Endothelial cell of umbilical vein (primary cell): Measurements from ENCODE around the gene VIT. TPM values are rescaled to one million over a fixed set of nuclear protein-coding genes. Genes with fewer than 3 reads are reported as not detected.

Source experiments
- BruUV-seq: library from RNA; stranded (reverse); fragments of 400-500 nt; replicated peaks from 2 replicates; lab custom pipeline; 2021; lab: Mats Ljungman, UMichigan
- CTCF ChIA-PET: fragments of 300-600, 350-600 bp; sonication (Branson Sonifier 250); formaldehyde crosslinking; loops from one replicate; lab custom pipeline; 2021; ENCODE audit warnings: antibody characterized with exemption, inconsistent platforms; lab: Charles Lee
- POLR2A ChIA-PET: fragments of 300-600, 350-600 bp; sonication (Branson Sonifier 250); formaldehyde crosslinking; loops from one replicate; lab custom pipeline; 2021; ENCODE audit warnings: antibody characterized with exemption, inconsistent platforms; lab: Charles Lee
- DNase-seq: peaks from one replicate; pipeline ENCODE4 v3.0.0-alpha.2; 2011; ENCODE audit warnings: low read depth, low spot score
- FAIRE-seq: peaks from 2 replicates; lab custom pipeline; 2011; peaks lifted over from hg19 to GRCh38; lab: Jason Lieb, UNC
- H2AFZ ChIP-seq: 2 replicates; pipeline ENCODE4 v1.6.0; 2012; ENCODE audit warnings: low read depth, low read length, control low read depth, inconsistent platforms
- H3K27ac ChIP-seq: 2 replicates; pipeline ENCODE4 v1.5.1; 2011; ENCODE audit warnings: low read depth, mild to moderate bottlenecking, control low read depth, low read length, moderate library complexity; ENCODE audit not compliant: insufficient read depth
- H3K27me3 ChIP-seq, 2 experiments: 2 replicates each; pipeline versions ENCODE4 v1.6.0 to v1.6.1; 2011; ENCODE audit warnings: low read length in 2 of 2, mixed read lengths in 1 of 2; ENCODE audit not compliant: control insufficient read depth in 2 of 2, insufficient read depth in 2 of 2
- H3K36me3 ChIP-seq, 2 experiments: 2 replicates in 1 of 2; 3 replicates in 1 of 2; pipeline ENCODE4 v1.5.1; 2011; ENCODE audit warnings: low read length in 2 of 2, mild to moderate bottlenecking in 1 of 2, moderate library complexity in 1 of 2; ENCODE audit not compliant: control insufficient read depth in 2 of 2, insufficient read depth in 2 of 2; ENCODE audit errors: extremely low read depth in 1 of 2
- H3K4me1 ChIP-seq: 3 replicates; pipeline ENCODE4 v1.5.1; 2011; ENCODE audit warnings: mild to moderate bottlenecking, low read length; ENCODE audit not compliant: control insufficient read depth, insufficient read depth; ENCODE audit errors: extremely low read depth
- H3K4me2 ChIP-seq: 2 replicates; pipeline ENCODE4 v1.6.1; 2011; ENCODE audit warnings: low read length, control low read depth, mixed read lengths; ENCODE audit not compliant: insufficient read depth
- H3K4me3 ChIP-seq, 3 experiments: fragments of 200-600 bp in 1 of 3; sonication (generic), shearing (Covaris generic) in 1 of 3; replicated peaks in 1 of 3; 2 replicates each; pipeline ENCODE4 v1.5.1; 2011 to 2016; ENCODE audit warnings: control low read depth in 3 of 3, low read length in 3 of 3, mild to moderate bottlenecking in 2 of 3, inconsistent platforms in 1 of 3, low read depth in 1 of 3, moderate library complexity in 1 of 3; ENCODE audit not compliant: insufficient read depth in 1 of 3
- H3K79me2 ChIP-seq: 2 replicates; pipeline ENCODE4 v1.6.0; 2012; ENCODE audit warnings: low read length, inconsistent platforms; ENCODE audit not compliant: control insufficient read depth, insufficient read depth
- H3K9ac ChIP-seq: replicated peaks from 2 replicates; pipeline ENCODE3; 2011; ENCODE audit warnings: low read length, control low read depth; ENCODE audit not compliant: insufficient read depth; ENCODE audit errors: extremely low read depth
- H3K9me1 ChIP-seq: replicated peaks from 3 replicates; pipeline ENCODE4 v1.6.0; 2011; ENCODE audit warnings: mild to moderate bottlenecking, low read length; ENCODE audit not compliant: control insufficient read depth, insufficient read depth; ENCODE audit errors: extremely low read depth
- H3K9me3 ChIP-seq: replicated peaks from 2 replicates; pipeline ENCODE4 v1.5.1; 2012; ENCODE audit warnings: low read length, inconsistent platforms; ENCODE audit not compliant: control insufficient read depth, insufficient read depth
- H4K20me1 ChIP-seq: replicated peaks from 2 replicates; pipeline ENCODE3; 2011; ENCODE audit warnings: mild to moderate bottlenecking, low read length; ENCODE audit not compliant: control insufficient read depth, insufficient read depth; ENCODE audit errors: extremely low read depth
- EZH2 ChIP-seq: IDR thresholded peaks from 2 replicates; pipeline ENCODE4 v1.6.1; 2012; ENCODE audit warnings: borderline replicate concordance, low read depth, mild to moderate bottlenecking, moderate library complexity, low read length, inconsistent platforms; ENCODE audit not compliant: severe bottlenecking
- FOS ChIP-seq: IDR thresholded peaks from 2 replicates; pipeline ENCODE4 v1.6.1; 2011; ENCODE audit warnings: mild to moderate bottlenecking, low read length, moderate library complexity, borderline replicate concordance; ENCODE audit not compliant: insufficient read depth
- GATA2 ChIP-seq: IDR thresholded peaks from 2 replicates; pipeline ENCODE4 v1.7.0; 2011; ENCODE audit warnings: low read depth, mild to moderate bottlenecking, moderate library complexity, mixed read lengths, low read length; ENCODE audit not compliant: insufficient read length, insufficient read depth
- JUN ChIP-seq: IDR thresholded peaks from 2 replicates; pipeline ENCODE4 v1.6.1; 2011; ENCODE audit warnings: borderline replicate concordance, low read depth; ENCODE audit not compliant: insufficient read length, insufficient read depth
- MYC ChIP-seq: IDR thresholded peaks from one replicate; pipeline ENCODE4 v1.6.1; 2011; ENCODE audit warnings: mild to moderate bottlenecking, low read depth, low read length
- POLR2A ChIP-seq: IDR thresholded peaks from 2 replicates; pipeline ENCODE4 v1.6.1; 2012; ENCODE audit warnings: low read depth, mild to moderate bottlenecking, control low read depth, low read length
- POLR2AphosphoS5 ChIP-seq: IDR thresholded peaks from 2 replicates; pipeline ENCODE4 v1.6.1; 2012; ENCODE audit warnings: low read depth, mild to moderate bottlenecking, control low read depth, low read length, moderate library complexity; ENCODE audit not compliant: insufficient read depth
- dilution Hi-C: fragments of 300-500 bp; cut with MboI; formaldehyde crosslinking; loops from one replicate; pipeline ENCODE4 v1.15.0; 2019; ENCODE audit warnings: low sequenced_read_pairs; ENCODE audit not compliant: extremely low pct_ligation_motif_present
- intact Hi-C: fragments of 100-400 bp; cut with micrococcal nuclease; formaldehyde crosslinking; loops from one replicate; pipeline ENCODE4 v1.10.0; 2022
- polyA plus RNA-seq, 4 experiments: library from polyadenylated mRNA; depleted of rRNA in 3 of 4; stranded (reverse) in 3 of 4; unstranded in 1 of 4; fragments of >200 nt; gene quantifications; 2 replicates each; pipeline versions ENCODE4 v1.2.1 to v1.2.3, GENCODE V29; 2011 to 2012; ENCODE audit warnings: missing spikeins in 1 of 4
- total RNA-seq: library from RNA; stranded (reverse); gene quantifications from 2 replicates; pipeline ENCODE4 v1.2.3, GENCODE V29; 2021
- TF ChIP-seq, protein P1 (sequence below): IDR thresholded peaks from 2 replicates; pipeline ENCODE4 v1.6.1; 2011; ENCODE audit not compliant: insufficient read depth, insufficient read length
- TF ChIP-seq, protein P2 (sequence below), 2 donors: IDR thresholded peaks; 1 replicate in 1 of 2; 2 replicates in 1 of 2; pipeline ENCODE4 v1.5.1; 2011; ENCODE audit warnings: low read length in 2 of 2, mild to moderate bottlenecking in 2 of 2, moderate library complexity in 2 of 2, control low read depth in 1 of 2, inconsistent platforms in 1 of 2, low read depth in 1 of 2; ENCODE audit not compliant: insufficient read depth in 1 of 2; ENCODE audit errors: extremely low read depth in 1 of 2

Gene VIT
- total and polyA plus RNA-seq, 2 donors (not counting 3 experiments of a cell fraction or from before 2014, with no cell fraction given): 0.54 to 0.88 TPM

DNA sequence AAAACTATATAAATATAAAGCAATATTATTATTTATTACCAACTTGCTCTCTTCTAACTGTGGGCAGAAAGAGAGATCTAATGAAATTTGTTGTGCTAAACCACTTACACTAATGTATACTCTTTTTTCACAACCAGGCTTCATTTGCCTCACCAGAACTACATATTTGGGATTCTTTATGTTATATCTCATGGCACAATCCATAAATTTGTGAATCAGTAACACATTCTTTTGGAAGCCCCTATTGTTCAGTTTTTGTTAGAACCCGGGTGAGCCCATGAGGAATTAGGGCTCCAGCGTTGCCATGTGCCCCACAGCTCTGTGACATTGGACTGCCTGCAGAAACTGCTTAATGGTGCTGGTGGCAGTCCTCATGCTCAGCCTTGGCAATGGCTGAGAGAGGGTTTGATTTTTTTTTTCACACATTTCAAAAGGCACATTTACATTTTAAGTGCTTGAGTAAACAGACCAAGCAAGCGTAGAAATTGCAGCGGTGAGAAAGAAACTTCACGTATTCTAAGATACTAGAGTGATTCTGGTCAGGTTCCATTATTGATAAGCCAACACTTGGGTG, 15.3 kb downstream of the VIT start:
- Histone ChIP-seq H3K9me1 (no peaks in the 10 kb centered on the region), H3K36me3 (no peaks in the 10 kb centered on the region), H3K4me3 (no peak overlapping the region), H3K27me3 (peaks cover 3 to 4% of the 10 kb centered on the region in 2 experiments), H4K20me1 (no peaks in the 10 kb centered on the region), H3K27ac (no peak overlapping the region), H3K9ac (no peak overlapping the region), H3K4me1 (no peaks in the 10 kb centered on the region), H3K79me2 (no peaks in the 10 kb centered on the region), H3K9me3 (no peaks in the 10 kb centered on the region), H2AFZ (no peak overlapping the region), H3K4me2 (no peak overlapping the region)
- FAIRE-seq (no peak), DNase-seq (no peak)
- intact Hi-C loops (no loop called here), dilution Hi-C loops (no loop called here)
- TF ChIP-seq, protein P1, sequence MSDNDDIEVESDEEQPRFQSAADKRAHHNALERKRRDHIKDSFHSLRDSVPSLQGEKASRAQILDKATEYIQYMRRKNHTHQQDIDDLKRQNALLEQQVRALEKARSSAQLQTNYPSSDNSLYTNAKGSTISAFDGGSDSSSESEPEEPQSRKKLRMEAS: no peak
- TF ChIP-seq MYC: no peak
- TF ChIP-seq POLR2AphosphoS5: no peak
- no peak for TF ChIP-seq JUN
- no peak for TF ChIP-seq POLR2A
- TF ChIP-seq EZH2: no peak
- TF ChIP-seq, protein P2, sequence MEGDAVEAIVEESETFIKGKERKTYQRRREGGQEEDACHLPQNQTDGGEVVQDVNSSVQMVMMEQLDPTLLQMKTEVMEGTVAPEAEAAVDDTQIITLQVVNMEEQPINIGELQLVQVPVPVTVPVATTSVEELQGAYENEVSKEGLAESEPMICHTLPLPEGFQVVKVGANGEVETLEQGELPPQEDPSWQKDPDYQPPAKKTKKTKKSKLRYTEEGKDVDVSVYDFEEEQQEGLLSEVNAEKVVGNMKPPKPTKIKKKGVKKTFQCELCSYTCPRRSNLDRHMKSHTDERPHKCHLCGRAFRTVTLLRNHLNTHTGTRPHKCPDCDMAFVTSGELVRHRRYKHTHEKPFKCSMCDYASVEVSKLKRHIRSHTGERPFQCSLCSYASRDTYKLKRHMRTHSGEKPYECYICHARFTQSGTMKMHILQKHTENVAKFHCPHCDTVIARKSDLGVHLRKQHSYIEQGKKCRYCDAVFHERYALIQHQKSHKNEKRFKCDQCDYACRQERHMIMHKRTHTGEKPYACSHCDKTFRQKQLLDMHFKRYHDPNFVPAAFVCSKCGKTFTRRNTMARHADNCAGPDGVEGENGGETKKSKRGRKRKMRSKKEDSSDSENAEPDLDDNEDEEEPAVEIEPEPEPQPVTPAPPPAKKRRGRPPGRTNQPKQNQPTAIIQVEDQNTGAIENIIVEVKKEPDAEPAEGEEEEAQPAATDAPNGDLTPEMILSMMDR (IDR thresholded peaks at IDR 0.05; ENCODE audit: extremely low read depth in 1 of 2, insufficient read depth in 1 of 2, low read depth in 1 of 2, low read length in 2 of 2): no peak
- no peak for TF ChIP-seq FOS
- TF ChIP-seq GATA2: no peak
- POLR2A ChIA-PET: no interaction called here
- BruUV-seq: no TSS peak
- CTCF ChIA-PET: no interaction called here
